Uterus (tissue), 4 donors: ENCODE data around the gene FZD7. TPM values are rescaled to one million over a fixed set of nuclear protein-coding genes. Genes with fewer than 3 reads are reported as not detected.

ENCODE experiments used
- DNase-seq, 2 donors: peaks; one replicate each; pipeline ENCODE4 v3.0.0-alpha.2; 2019 to 2020
- H3K27ac ChIP-seq, 2 donors: fragments of 200-600 bp; sonication (generic); 1 replicate in 1 of 2; 2 replicates in 1 of 2; pipeline ENCODE4 v1.5.1; 2016 to 2018
- H3K27me3 ChIP-seq, 2 donors: fragments of 200-600 bp; sonication (generic); one replicate each; pipeline ENCODE4 v1.5.1; 2018 to 2019; ENCODE audit warnings: control low read depth in 1 of 2
- H3K36me3 ChIP-seq, 2 donors: fragments of 200-600 bp; sonication (generic); one replicate each; pipeline ENCODE4 v1.5.1; 2019; ENCODE audit warnings: control low read depth in 1 of 2
- H3K4me1 ChIP-seq, 2 donors: fragments of 200-600 bp; sonication (generic); one replicate each; pipeline ENCODE4 v1.5.1; 2018 to 2019; ENCODE audit warnings: control low read depth in 1 of 2
- H3K4me3 ChIP-seq, 2 donors: fragments of 200-600 bp; sonication (generic); 1 replicate in 1 of 2; 2 replicates in 1 of 2; pipeline ENCODE4 v1.5.1; 2018 to 2019; ENCODE audit warnings: mild to moderate bottlenecking in 1 of 2
- H3K9me3 ChIP-seq, 2 donors: fragments of 200-600 bp; sonication (generic); one replicate each; pipeline ENCODE4 v1.5.1; 2019; ENCODE audit warnings: control low read depth in 1 of 2
- POLR2A ChIP-seq, 2 donors: fragments of 450-650 bp; IDR thresholded peaks; one replicate each; pipeline ENCODE4 v1.6.1; 2016; ENCODE audit warnings: antibody characterized with exemption in 2 of 2, mild to moderate bottlenecking in 1 of 2, moderate library complexity in 1 of 2
- intact Hi-C: fragments of 100-400 bp; cut with DNase I; formaldehyde crosslinking; loops from one replicate; pipeline ENCODE4 v1.15.1; 2023; ENCODE audit warnings: low total_unique reads
- total RNA-seq, 4 donors: library from RNA; depleted of rRNA in 3 of 4; stranded (reverse); fragments of >200 nt in 3 of 4; gene quantifications; one replicate each; pipeline versions ENCODE4 v1.1.0 to v1.2.4, GENCODE V29; 2014 to 2023
- TF ChIP-seq, protein P1 (sequence below), 4 experiments: fragments of 200-600 bp in 2 of 4; fragments of 450-650 bp in 2 of 4; sonication (generic) in 2 of 4; IDR thresholded peaks; one replicate each; pipeline ENCODE4 v1.5.1; 2016 to 2019; ENCODE audit warnings: antibody characterized with exemption in 4 of 4, mild to moderate bottlenecking in 2 of 4, moderate library complexity in 1 of 4
- donor health status: DM: yes; HTN: yes; CAD: no.

The FZD7 gene
- total RNA-seq, 4 donors from 2014 or later = 0.77 to 38.8 (median 20.0) TPM

DNA sequence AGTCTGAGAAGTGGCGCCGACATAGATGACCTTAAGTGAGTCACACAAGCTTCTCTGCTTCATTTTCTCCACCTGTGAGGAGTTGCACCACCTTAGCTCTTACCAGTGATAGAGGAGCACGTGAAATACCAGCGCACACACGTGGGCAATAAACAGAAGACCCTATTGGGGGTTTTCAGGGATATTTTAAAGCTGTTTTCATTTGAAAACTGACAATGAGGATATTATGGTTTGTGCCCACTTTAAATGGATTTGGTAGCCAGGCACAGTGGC is 47.3 kb upstream of the FZD7 start:
- Histone ChIP-seq H3K27ac (no peak overlapping the region), H3K27me3 (no peaks in the 10 kb centered on the region), H3K36me3 (no peaks in the 10 kb centered on the region), H3K4me3 (no peak overlapping the region), H3K9me3 (no peaks in the 10 kb centered on the region), H3K4me1 (no peaks in the 10 kb centered on the region)
- intact Hi-C loops = no loop called here
- TF ChIP-seq POLR2A (IDR thresholded peaks at IDR 0.05) = no peak
- TF ChIP-seq, protein P1, sequence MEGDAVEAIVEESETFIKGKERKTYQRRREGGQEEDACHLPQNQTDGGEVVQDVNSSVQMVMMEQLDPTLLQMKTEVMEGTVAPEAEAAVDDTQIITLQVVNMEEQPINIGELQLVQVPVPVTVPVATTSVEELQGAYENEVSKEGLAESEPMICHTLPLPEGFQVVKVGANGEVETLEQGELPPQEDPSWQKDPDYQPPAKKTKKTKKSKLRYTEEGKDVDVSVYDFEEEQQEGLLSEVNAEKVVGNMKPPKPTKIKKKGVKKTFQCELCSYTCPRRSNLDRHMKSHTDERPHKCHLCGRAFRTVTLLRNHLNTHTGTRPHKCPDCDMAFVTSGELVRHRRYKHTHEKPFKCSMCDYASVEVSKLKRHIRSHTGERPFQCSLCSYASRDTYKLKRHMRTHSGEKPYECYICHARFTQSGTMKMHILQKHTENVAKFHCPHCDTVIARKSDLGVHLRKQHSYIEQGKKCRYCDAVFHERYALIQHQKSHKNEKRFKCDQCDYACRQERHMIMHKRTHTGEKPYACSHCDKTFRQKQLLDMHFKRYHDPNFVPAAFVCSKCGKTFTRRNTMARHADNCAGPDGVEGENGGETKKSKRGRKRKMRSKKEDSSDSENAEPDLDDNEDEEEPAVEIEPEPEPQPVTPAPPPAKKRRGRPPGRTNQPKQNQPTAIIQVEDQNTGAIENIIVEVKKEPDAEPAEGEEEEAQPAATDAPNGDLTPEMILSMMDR (IDR thresholded peaks at IDR 0.05) = no peak
- DNase-seq = no peak

GRCh38 chr2:201987426-201987825 is 46.2 kb upstream of the FZD7 start:
- no peak overlapping the region for H3K4me3 ChIP-seq
- H3K9me3 ChIP-seq = no peaks in the 10 kb centered on the region
- no peaks in the 10 kb centered on the region for H3K36me3 ChIP-seq
- intact Hi-C loops = no loop called here
- no peak for DNase-seq
- no peak overlapping the region for H3K27ac ChIP-seq
- H3K27me3 ChIP-seq = no peaks in the 10 kb centered on the region
- TF ChIP-seq POLR2A (IDR thresholded peaks at IDR 0.05) = no peak
- TF ChIP-seq, protein P1 (IDR thresholded peaks at IDR 0.05) = no peak
- H3K4me1 ChIP-seq = no peaks in the 10 kb centered on the region

DNA sequence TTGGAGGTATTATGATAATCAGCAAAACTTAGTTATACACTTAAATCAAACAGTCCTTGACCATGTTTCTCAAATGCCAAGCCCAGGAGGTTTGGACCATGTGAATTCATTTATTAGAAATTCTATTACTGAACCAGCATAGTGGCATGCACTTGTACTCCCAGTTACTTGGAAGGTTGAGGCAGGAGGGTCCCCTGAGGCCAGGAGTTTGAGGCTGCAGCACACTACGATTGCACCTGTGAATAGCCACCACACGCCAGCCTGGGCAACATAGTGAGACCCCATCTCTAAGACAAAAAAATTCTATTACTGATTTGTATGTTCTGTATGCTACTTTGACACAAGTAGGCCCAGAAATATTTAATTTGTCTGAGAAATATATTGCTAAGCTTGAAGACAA is 43.6 kb upstream of the FZD7 start:
- Histone ChIP-seq H3K36me3 (no peaks in the 10 kb centered on the region), H3K27ac (no peak overlapping the region), H3K9me3 (no peaks in the 10 kb centered on the region), H3K27me3 (no peaks in the 10 kb centered on the region), H3K4me3 (no peak overlapping the region), H3K4me1 (no peaks in the 10 kb centered on the region)
- no peak for DNase-seq
- TF ChIP-seq POLR2A (IDR thresholded peaks at IDR 0.05) = no peak
- TF ChIP-seq, protein P1 (IDR thresholded peaks at IDR 0.05) = no peak
- intact Hi-C loops = no loop called here

GRCh38 chr2:201992960-201993359 is 40.7 kb upstream of the FZD7 start:
- H3K4me1 ChIP-seq = no peaks in the 10 kb centered on the region
- DNase-seq = no peak
- H3K36me3 ChIP-seq = no peaks in the 10 kb centered on the region
- H3K9me3 ChIP-seq = no peaks in the 10 kb centered on the region
- TF ChIP-seq, protein P1 (IDR thresholded peaks at IDR 0.05) = no peak
- TF ChIP-seq POLR2A (IDR thresholded peaks at IDR 0.05) = no peak
- H3K27ac ChIP-seq = no peak overlapping the region
- intact Hi-C loops = no loop called here
- no peaks in the 10 kb centered on the region for H3K27me3 ChIP-seq
- no peak overlapping the region for H3K4me3 ChIP-seq

- Histone ChIP-seq H3K27ac (no peak overlapping the region), H3K4me3 (no peak overlapping the region), H3K27me3 (no peaks in the 10 kb centered on the region)
Measured at GRCh38 chr2:201994973-201995638, 38.5 kb upstream of the FZD7 start.

More at GRCh38 chr2:201994973-201995638, 38.5 kb upstream of the FZD7 start:
- Histone ChIP-seq H3K9me3 (no peaks in the 10 kb centered on the region), H3K4me1 (no peaks in the 10 kb centered on the region), H3K36me3 (no peaks in the 10 kb centered on the region)
- DNase-seq = no peak
- no peak for TF ChIP-seq POLR2A (IDR thresholded peaks at IDR 0.05)
- TF ChIP-seq, protein P1 (IDR thresholded peaks at IDR 0.05) = no peak
- intact Hi-C loops = no loop called here
